Measurements from ENCODE around the gene TIAM1.
A peak's percentile ranks its signal among the peaks of the same experiment; 100 is the strongest.

TIAM1 gene

GRCh38 chr21:31343680-31344480 is at the start of gene TIAM1:
Gene TIAM1, minus strand, starts transcription at chr21:31344261. Its CDS starts 77,289 bp downstream, at chr21:31266972.
- peaks cover 12% of the 10 kb centered on the region for H3K4me1 ChIP-seq (ENCODE audit: insufficient read depth, low read length)
- H3K36me3 ChIP-seq (ENCODE audit: insufficient read depth, low read length) = no peaks in the 10 kb centered on the region
- H3K9me3 ChIP-seq (ENCODE audit: control insufficient read depth, insufficient read depth, low read length) = no peaks in the 10 kb centered on the region
- H3K9ac ChIP-seq (ENCODE audit: low read depth, low read length) = peak within 1 kb of the TSS; percentile 70

GRCh38 chr21:31387560-31388186 is 43.6 kb upstream of the TIAM1 start:
- H3K36me3 ChIP-seq (ENCODE audit: insufficient read depth, low read length) = no peaks in the 10 kb centered on the region
- H3K9me3 ChIP-seq (ENCODE audit: control insufficient read depth, insufficient read depth, low read length) = no peaks in the 10 kb centered on the region
- H3K9ac ChIP-seq (ENCODE audit: low read depth, low read length) = no peak overlapping the region
- H3K4me1 ChIP-seq (ENCODE audit: insufficient read depth, low read length) = no peaks in the 10 kb centered on the region

GRCh38 chr21:31386006-31386405 is 41.9 kb upstream of the TIAM1 start:
- Histone ChIP-seq H3K4me1 (ENCODE audit: insufficient read depth, low read length) (no peaks in the 10 kb centered on the region), H3K9ac (ENCODE audit: low read depth, low read length) (no peak overlapping the region), H3K36me3 (ENCODE audit: insufficient read depth, low read length) (no peaks in the 10 kb centered on the region; the same call in 1 of the 2 replicates), H3K9me3 (ENCODE audit: control insufficient read depth, insufficient read depth, low read length) (no peaks in the 10 kb centered on the region)

GRCh38 chr21:31383770-31384169 is 39.7 kb upstream of the TIAM1 start:
- Histone ChIP-seq H3K9me3 (ENCODE audit: control insufficient read depth, insufficient read depth, low read length) (no peaks in the 10 kb centered on the region), H3K4me1 (ENCODE audit: insufficient read depth, low read length) (no peaks in the 10 kb centered on the region), H3K36me3 (ENCODE audit: insufficient read depth, low read length) (no peaks in the 10 kb centered on the region; the same call in 1 of the 2 replicates), H3K9ac (ENCODE audit: low read depth, low read length) (no peak overlapping the region)

- no peaks in the 10 kb centered on the region for H3K9me3 ChIP-seq (ENCODE audit: control insufficient read depth, insufficient read depth, low read length)
- H3K36me3 ChIP-seq (ENCODE audit: insufficient read depth, low read length) = no peaks in the 10 kb centered on the region; the same call in 1 of the 2 replicates
- H3K4me1 ChIP-seq (ENCODE audit: insufficient read depth, low read length) = no peaks in the 10 kb centered on the region
- H3K9ac ChIP-seq (ENCODE audit: low read depth, low read length) = no peak overlapping the region
These were observed 38.0 kb upstream of the TIAM1 start for GRCh38 chr21:31382060-31382459.

GRCh38 chr21:31376301-31376700 is 32.2 kb upstream of the TIAM1 start:
- H3K9ac ChIP-seq (ENCODE audit: low read depth, low read length) = no peak overlapping the region

GRCh38 chr21:31374395-31374794 is 30.3 kb upstream of the TIAM1 start:
- no peak overlapping the region for H3K9ac ChIP-seq (ENCODE audit: low read depth, low read length)
- H3K36me3 ChIP-seq (ENCODE audit: insufficient read depth, low read length) = no peaks in the 10 kb centered on the region
- no peaks in the 10 kb centered on the region for H3K9me3 ChIP-seq (ENCODE audit: control insufficient read depth, insufficient read depth, low read length)
- H3K4me1 ChIP-seq (ENCODE audit: insufficient read depth, low read length) = no peaks in the 10 kb centered on the region

More at GRCh38 chr21:31376301-31376700, 32.2 kb upstream of the TIAM1 start:
- H3K36me3 ChIP-seq (ENCODE audit: insufficient read depth, low read length) = no peaks in the 10 kb centered on the region
- H3K4me1 ChIP-seq (ENCODE audit: insufficient read depth, low read length) = no peaks in the 10 kb centered on the region
- H3K9me3 ChIP-seq (ENCODE audit: control insufficient read depth, insufficient read depth, low read length) = no peaks in the 10 kb centered on the region

- no peak overlapping the region for H3K9ac ChIP-seq (ENCODE audit: low read depth, low read length)
- no peaks in the 10 kb centered on the region for H3K9me3 ChIP-seq (ENCODE audit: control insufficient read depth, insufficient read depth, low read length)
- peaks cover 4% of the 10 kb centered on the region; the same call in 1 of the 2 replicates for H3K4me1 ChIP-seq (ENCODE audit: insufficient read depth, low read length)
- H3K36me3 ChIP-seq (ENCODE audit: insufficient read depth, low read length) = no peaks in the 10 kb centered on the region
These were observed 28.4 kb upstream of the TIAM1 start for GRCh38 chr21:31372471-31372765.

- Histone ChIP-seq H3K4me1 (ENCODE audit: insufficient read depth, low read length) (peaks cover 8% of the 10 kb centered on the region; the same call in 1 of the 2 replicates), H3K9me3 (ENCODE audit: control insufficient read depth, insufficient read depth, low read length) (no peaks in the 10 kb centered on the region), H3K9ac (ENCODE audit: low read depth, low read length) (no peak overlapping the region), H3K36me3 (ENCODE audit: insufficient read depth, low read length) (no peaks in the 10 kb centered on the region)
These were observed 27.8 kb upstream of the TIAM1 start for GRCh38 chr21:31371715-31372470.

- Histone ChIP-seq H3K9ac (ENCODE audit: low read depth, low read length) (no peak overlapping the region), H3K36me3 (ENCODE audit: insufficient read depth, low read length) (no peaks in the 10 kb centered on the region), H3K9me3 (ENCODE audit: control insufficient read depth, insufficient read depth, low read length) (no peaks in the 10 kb centered on the region), H3K4me1 (ENCODE audit: insufficient read depth, low read length) (peaks cover 8% of the 10 kb centered on the region; the same call in 1 of the 2 replicates)
These were observed 27.0 kb upstream of the TIAM1 start for GRCh38 chr21:31370893-31371544.

- H3K4me1 ChIP-seq (ENCODE audit: insufficient read depth, low read length) = peaks cover 8% of the 10 kb centered on the region; the same call in 1 of the 2 replicates
- no peak overlapping the region for H3K9ac ChIP-seq (ENCODE audit: low read depth, low read length)
- no peaks in the 10 kb centered on the region for H3K9me3 ChIP-seq (ENCODE audit: control insufficient read depth, insufficient read depth, low read length)
- no peaks in the 10 kb centered on the region for H3K36me3 ChIP-seq (ENCODE audit: insufficient read depth, low read length)
These were observed 26.3 kb upstream of the TIAM1 start for GRCh38 chr21:31370281-31370892.

GRCh38 chr21:31368361-31368760 is 24.3 kb upstream of the TIAM1 start:
- Histone ChIP-seq H3K36me3 (ENCODE audit: insufficient read depth, low read length) (no peaks in the 10 kb centered on the region), H3K9me3 (ENCODE audit: control insufficient read depth, insufficient read depth, low read length) (no peaks in the 10 kb centered on the region), H3K4me1 (ENCODE audit: insufficient read depth, low read length) (peaks cover 8% of the 10 kb centered on the region; the same call in 1 of the 2 replicates), H3K9ac (ENCODE audit: low read depth, low read length) (no peak overlapping the region)

GRCh38 chr21:31367801-31368200 is 23.7 kb upstream of the TIAM1 start:
- Histone ChIP-seq H3K9me3 (ENCODE audit: control insufficient read depth, insufficient read depth, low read length) (no peaks in the 10 kb centered on the region), H3K4me1 (ENCODE audit: insufficient read depth, low read length) (peaks cover 8% of the 10 kb centered on the region; the same call in 1 of the 2 replicates), H3K36me3 (ENCODE audit: insufficient read depth, low read length) (no peaks in the 10 kb centered on the region), H3K9ac (ENCODE audit: low read depth, low read length) (no peak overlapping the region)

- Histone ChIP-seq H3K9me3 (ENCODE audit: control insufficient read depth, insufficient read depth, low read length) (no peaks in the 10 kb centered on the region), H3K4me1 (ENCODE audit: insufficient read depth, low read length) (peaks cover 8% of the 10 kb centered on the region; the same call in 1 of the 2 replicates), H3K9ac (ENCODE audit: low read depth, low read length) (no peak overlapping the region), H3K36me3 (ENCODE audit: insufficient read depth, low read length) (no peaks in the 10 kb centered on the region)
These were observed 22.8 kb upstream of the TIAM1 start for GRCh38 chr21:31366825-31367224.
